Pancreas (tissue), 10 donors: ENCODE data around the gene DOK3. TPM values are rescaled to one million over a fixed set of nuclear protein-coding genes. Genes with fewer than 3 reads are reported as not detected.

Source experiments
- ATAC-seq, 4 donors: fragments of 200-7000 bp; cut with Tn5 transposase; one replicate each; pipeline versions ENCODE4 v1.8.0 to v1.9.1; 2020; ENCODE audit warnings: mild to moderate bottlenecking in 4 of 4, moderate library complexity in 4 of 4
- DNase-seq, 6 donors: peaks; one replicate each; pipeline ENCODE4 v3.0.0-alpha.2; 2020
- FAIRE-seq: peaks from 2 replicates; lab custom pipeline; 2012; peaks lifted over from hg19 to GRCh38; lab: Jason Lieb, UNC
- H3K27ac ChIP-seq, 4 donors: fragments of 200-600 bp; sonication (generic); 1 replicate in 3 of 4; 2 replicates in 1 of 4; pipeline versions ENCODE4 v1.5.0 to v1.8.0; 2020
- H3K27me3 ChIP-seq, 4 donors: fragments of 200-600 bp; one replicate each; pipeline ENCODE4 v1.8.0; 2021
- H3K36me3 ChIP-seq, 3 donors: fragments of 200-600 bp; sonication (generic) in 1 of 3; one replicate each; pipeline versions ENCODE4 v1.5.0 to v1.8.0; 2020 to 2021
- H3K4me1 ChIP-seq, 3 donors: fragments of 200-600 bp; one replicate each; pipeline ENCODE4 v1.8.0; 2021
- H3K4me3 ChIP-seq, 4 donors: fragments of 200-600 bp; sonication (generic) in 2 of 4; one replicate each; pipeline versions ENCODE4 v1.5.0 to v1.8.0; 2020 to 2021
- H3K9me3 ChIP-seq, 4 donors: fragments of 200-600 bp; one replicate each; pipeline ENCODE4 v1.8.0; 2021
- WGBS, 2 donors: extraction: QIAGEN DNeasy Blood & Tissue Kit; methylation state at CpG; one replicate each; pipeline ENCODE4 v1.1.7; 2013; 5-methylcytosine and 5-hydroxymethylcytosine counted together
- intact Hi-C, 3 donors: fragments of 100-400 bp; cut with DNase I; formaldehyde crosslinking; loops; one replicate each; pipeline versions ENCODE4 v1.11.1 to v1.14.2; 2022
- polyA plus RNA-seq, 2 donors: library from polyadenylated mRNA; stranded (reverse); fragments of 200-250 nt; gene quantifications; one replicate each; pipeline ENCODE4 v1.2.3, GENCODE V29; 2013
- total RNA-seq, 6 donors: library from RNA; stranded (reverse); fragmentation: NEBNext Ultra II Directional in 4 of 6; extraction: Animal tissue kit (Norgen Biotek cat#: 25700) in 4 of 6; gene quantifications; one replicate each; pipeline versions ENCODE4 v1.2.1 to v1.2.4, GENCODE V29; 2021 to 2023
- TF ChIP-seq, protein P1 (sequence below), 4 donors: fragments of 200-600 bp; sonication (generic) in 3 of 4; IDR thresholded peaks; one replicate each; pipeline versions ENCODE4 v1.5.0 to v1.8.0; 2021; ENCODE audit warnings: antibody characterized with exemption in 4 of 4
- donor health status: healthy with polysubstance abuse.
- donor health status: DM: no; HTN: no; CAD: no; lungs with moderate emphysema.
- donor health status: DM: no; HTN: no; CAD: no.
- donor health status: control.
- donor health status: control.
- donor health status: Bipolar disorder and iron deficiency.
- donor health status: DM: yes; HTN: yes; CAD: no.
- donor health status: DM: no; HTN: no; CAD: no.
- donor health status: DM: no; HTN: no; CAD: no.
- donor health status: DM: yes; HTN: yes; CAD: no.

Gene DOK3
- total and polyA plus RNA-seq, 8 donors = 0.98 to 11.4 (median 4.7) TPM

DNA sequence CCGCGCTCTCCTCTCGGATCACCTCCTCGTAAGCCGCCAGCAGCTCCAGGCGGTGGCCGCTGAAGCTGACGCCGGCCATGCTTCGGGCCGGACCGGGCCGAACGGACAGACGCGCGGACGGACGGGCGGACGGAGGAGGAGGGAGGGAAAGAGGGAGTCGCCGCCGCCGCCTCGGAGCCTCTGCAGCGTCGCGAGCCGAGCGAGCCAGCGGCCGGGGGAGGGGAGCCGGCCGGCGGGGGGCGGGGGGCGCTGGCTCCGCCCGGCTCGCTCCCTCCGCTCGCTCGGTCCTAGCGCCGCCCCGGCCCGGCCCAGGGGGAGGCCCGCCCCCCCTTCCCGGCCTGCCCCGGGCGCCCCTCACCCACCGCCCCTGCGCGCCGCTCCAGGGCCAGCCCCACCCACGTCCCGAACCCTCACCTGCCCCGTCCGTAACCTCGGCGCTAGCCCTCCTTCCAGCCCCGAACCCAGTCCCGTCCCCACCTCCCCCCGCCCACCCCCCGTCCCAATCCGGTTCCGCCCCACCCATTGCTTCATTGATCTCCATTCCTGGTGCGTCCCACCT is 36.1 kb downstream of the DOK3 start, which contains the start of gene DBN1:
TSS of gene DBN1 (minus strand) at position 192 of the 559 bp plus-strand sequence. CDS start at position 79, 113 bp downstream.
- H3K27ac ChIP-seq = peak within 1 kb of the TSS in 1 of 4 donors; percentile 39
- DNase-seq = peak in 4 of 6 donors; percentile 48 to 80 (median 72)
- FAIRE-seq = no peak

GRCh38 chr5:177472460-177473442 is 36.9 kb downstream of the DOK3 start:
- peak in 2 of 6 donors; percentile 66 to 81 for DNase-seq
- Histone ChIP-seq H3K27me3 (no peaks in the 10 kb centered on the region), H3K4me1 (peaks cover 0 to 6% (median 3%) of the 10 kb centered on the region in 3 donors), H3K4me3 (peak overlapping the region; percentile 49 to 65 (median 60)), H3K9me3 (no peaks in the 10 kb centered on the region), H3K36me3 (no peaks in the 10 kb centered on the region), H3K27ac (peak overlapping the region in 1 of 4 donors; percentile 39)
- TF ChIP-seq, protein P1, sequence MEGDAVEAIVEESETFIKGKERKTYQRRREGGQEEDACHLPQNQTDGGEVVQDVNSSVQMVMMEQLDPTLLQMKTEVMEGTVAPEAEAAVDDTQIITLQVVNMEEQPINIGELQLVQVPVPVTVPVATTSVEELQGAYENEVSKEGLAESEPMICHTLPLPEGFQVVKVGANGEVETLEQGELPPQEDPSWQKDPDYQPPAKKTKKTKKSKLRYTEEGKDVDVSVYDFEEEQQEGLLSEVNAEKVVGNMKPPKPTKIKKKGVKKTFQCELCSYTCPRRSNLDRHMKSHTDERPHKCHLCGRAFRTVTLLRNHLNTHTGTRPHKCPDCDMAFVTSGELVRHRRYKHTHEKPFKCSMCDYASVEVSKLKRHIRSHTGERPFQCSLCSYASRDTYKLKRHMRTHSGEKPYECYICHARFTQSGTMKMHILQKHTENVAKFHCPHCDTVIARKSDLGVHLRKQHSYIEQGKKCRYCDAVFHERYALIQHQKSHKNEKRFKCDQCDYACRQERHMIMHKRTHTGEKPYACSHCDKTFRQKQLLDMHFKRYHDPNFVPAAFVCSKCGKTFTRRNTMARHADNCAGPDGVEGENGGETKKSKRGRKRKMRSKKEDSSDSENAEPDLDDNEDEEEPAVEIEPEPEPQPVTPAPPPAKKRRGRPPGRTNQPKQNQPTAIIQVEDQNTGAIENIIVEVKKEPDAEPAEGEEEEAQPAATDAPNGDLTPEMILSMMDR (IDR thresholded peaks at IDR 0.05) = no peak
- 3% methylated on average over 43 to 93 of the region's 93 CpGs for WGBS, 2 donors
- intact Hi-C loops = no loop called here
- no peak for FAIRE-seq
- peak; percentile 32 to 60 (median 46) for ATAC-seq

More for the DNA sequence above, 36.1 kb downstream of the DOK3 start, which contains the start of gene DBN1:
- H3K4me3 ChIP-seq = peak within 1 kb of the TSS; percentile 49 to 65 (median 60)
- intact Hi-C loops = no loop called here
- no peaks in the 10 kb centered on the region for H3K36me3 ChIP-seq
- TF ChIP-seq, protein P1 (IDR thresholded peaks at IDR 0.05) = no peak
- H3K4me1 ChIP-seq = peaks cover 0 to 6% (median 3%) of the 10 kb centered on the region in 3 donors
- WGBS, 2 donors = 2 to 3% methylated on average over 5 to 64 of the region's 69 CpGs
- no peaks in the 10 kb centered on the region for H3K27me3 ChIP-seq
- H3K9me3 ChIP-seq = no peaks in the 10 kb centered on the region
- ATAC-seq = peak; percentile 68 to 84 (median 79)

GRCh38 chr5:177471610-177472356 is 37.8 kb downstream of the DOK3 start:
- Histone ChIP-seq H3K36me3 (no peaks in the 10 kb centered on the region), H3K4me1 (peaks cover 0 to 6% (median 3%) of the 10 kb centered on the region in 3 donors), H3K9me3 (no peaks in the 10 kb centered on the region), H3K27ac (no peak overlapping the region), H3K27me3 (no peaks in the 10 kb centered on the region), H3K4me3 (peak overlapping the region in 2 of 4 donors; percentile 64 to 65)
- 77 to 92% methylated on average over 14 of the region's 14 CpGs for WGBS, 2 donors
- intact Hi-C loops = no loop called here
- peak in 2 of 6 donors; percentile 55 to 79 for DNase-seq
- no peak for ATAC-seq
- TF ChIP-seq, protein P1 (IDR thresholded peaks at IDR 0.05) = no peak
- no peak for FAIRE-seq

DNA sequence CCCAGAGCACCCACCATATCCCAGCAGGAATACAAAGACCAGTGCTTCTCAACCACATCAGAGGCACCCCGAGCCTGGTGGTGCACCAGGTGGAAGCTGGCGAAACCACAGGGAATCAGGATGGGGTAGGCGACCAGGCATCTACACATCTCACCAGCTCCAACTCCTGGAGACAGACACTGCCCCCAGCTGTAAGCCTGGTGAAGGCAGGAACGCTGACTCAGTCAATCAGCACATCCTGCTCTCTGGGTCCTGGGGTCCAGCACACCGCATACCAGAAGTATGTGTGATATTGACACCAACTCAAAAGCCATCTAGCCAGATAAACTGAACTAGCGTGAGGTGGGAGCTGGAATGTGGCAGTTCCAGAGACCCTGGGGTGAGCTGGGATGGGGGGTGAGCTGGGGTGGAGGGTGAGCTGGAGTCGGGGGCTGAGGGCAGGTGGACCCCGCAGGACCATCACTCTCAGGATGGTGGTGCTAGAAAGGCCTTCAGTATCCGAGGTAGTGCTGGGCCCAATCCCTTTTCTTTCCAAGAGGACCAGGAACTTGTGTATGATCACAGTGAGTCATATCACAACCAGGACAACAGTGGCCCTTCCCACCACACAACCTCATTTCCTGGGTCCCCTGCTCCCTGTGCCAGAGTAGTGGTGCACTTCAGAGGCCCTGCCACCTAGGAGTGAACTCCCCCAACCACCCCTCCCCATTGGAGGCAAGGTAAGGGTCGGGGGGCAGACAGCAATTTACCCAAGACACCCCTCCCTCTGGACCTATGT is 38.7 kb downstream of the DOK3 start:
- Histone ChIP-seq H3K36me3 (no peaks in the 10 kb centered on the region), H3K4me3 (no peak overlapping the region), H3K27me3 (no peaks in the 10 kb centered on the region), H3K9me3 (no peaks in the 10 kb centered on the region), H3K27ac (no peak overlapping the region), H3K4me1 (peaks cover 0 to 6% (median 3%) of the 10 kb centered on the region in 3 donors)
- TF ChIP-seq, protein P1 (IDR thresholded peaks at IDR 0.05) = no peak
- intact Hi-C loops = no loop called here
- ATAC-seq = no peak
- WGBS, 2 donors = 84 to 92% methylated on average over 10 of the region's 10 CpGs
- no peak for FAIRE-seq
- peak in 1 of 6 donors; percentile 44 for DNase-seq
